Stimulated activated CD4-positive, alpha-beta T cell treated with anti-CD3 and anti-CD28 coated beads, Interleukin-15, amount 100 ng/mL, for 48 hours (primary cell): Measurements from ENCODE around the gene FXYD1.

ENCODE experiments used
- DNase-seq, 2 donors: peaks; one replicate each; pipeline ENCODE4 v3.0.0-alpha.2; 2020; ENCODE audit warnings: low read depth in 2 of 2

The FXYD1 gene

GRCh38 chr19:35162471-35163326, 24.1 kb downstream of the FXYD1 start:
- DNase-seq = no peak

GRCh38 chr19:35164418-35164817, 25.8 kb downstream of the FXYD1 start:
- no peak for DNase-seq

DNA sequence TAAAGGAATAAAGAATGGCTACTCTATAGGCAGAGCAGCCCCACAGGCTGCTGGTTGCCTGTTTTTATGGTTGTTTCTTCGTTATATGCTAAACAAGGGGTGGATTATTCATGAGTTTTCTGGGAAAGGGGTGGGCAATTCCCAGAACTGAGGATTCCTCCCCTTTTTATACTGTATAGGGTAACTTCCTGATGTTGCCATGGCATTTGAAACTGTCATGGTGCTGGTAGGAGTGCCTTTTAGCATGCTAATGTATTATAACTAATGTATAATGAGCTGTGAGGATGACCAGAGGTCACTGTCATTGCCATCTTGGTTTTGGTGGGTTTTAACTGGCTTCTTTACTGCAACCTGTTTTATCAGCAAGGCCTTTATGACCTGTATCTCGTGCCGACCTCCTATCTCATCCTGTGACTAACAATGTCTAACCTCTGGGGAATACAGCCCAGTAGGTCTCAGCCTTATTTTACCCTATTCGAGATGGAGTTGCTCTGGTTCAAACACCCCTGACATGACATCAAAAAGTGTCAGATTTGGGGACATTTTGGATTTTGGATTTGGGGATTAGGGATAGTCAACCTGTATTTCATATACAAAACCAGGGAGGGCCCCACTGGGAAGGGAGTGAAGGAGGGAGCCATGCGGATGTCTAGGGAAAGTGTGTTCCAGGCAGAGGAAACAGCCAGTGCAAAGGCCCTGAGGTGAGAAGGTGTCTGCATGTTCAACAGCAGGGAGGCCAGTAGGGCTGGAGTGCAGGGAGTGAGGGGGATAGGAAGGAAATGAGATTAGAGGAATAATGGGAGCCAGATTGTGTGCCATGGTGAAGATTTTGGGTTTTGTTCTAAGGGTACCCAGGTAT, 26.8 kb downstream of the FXYD1 start:
- no peak for DNase-seq

DNA sequence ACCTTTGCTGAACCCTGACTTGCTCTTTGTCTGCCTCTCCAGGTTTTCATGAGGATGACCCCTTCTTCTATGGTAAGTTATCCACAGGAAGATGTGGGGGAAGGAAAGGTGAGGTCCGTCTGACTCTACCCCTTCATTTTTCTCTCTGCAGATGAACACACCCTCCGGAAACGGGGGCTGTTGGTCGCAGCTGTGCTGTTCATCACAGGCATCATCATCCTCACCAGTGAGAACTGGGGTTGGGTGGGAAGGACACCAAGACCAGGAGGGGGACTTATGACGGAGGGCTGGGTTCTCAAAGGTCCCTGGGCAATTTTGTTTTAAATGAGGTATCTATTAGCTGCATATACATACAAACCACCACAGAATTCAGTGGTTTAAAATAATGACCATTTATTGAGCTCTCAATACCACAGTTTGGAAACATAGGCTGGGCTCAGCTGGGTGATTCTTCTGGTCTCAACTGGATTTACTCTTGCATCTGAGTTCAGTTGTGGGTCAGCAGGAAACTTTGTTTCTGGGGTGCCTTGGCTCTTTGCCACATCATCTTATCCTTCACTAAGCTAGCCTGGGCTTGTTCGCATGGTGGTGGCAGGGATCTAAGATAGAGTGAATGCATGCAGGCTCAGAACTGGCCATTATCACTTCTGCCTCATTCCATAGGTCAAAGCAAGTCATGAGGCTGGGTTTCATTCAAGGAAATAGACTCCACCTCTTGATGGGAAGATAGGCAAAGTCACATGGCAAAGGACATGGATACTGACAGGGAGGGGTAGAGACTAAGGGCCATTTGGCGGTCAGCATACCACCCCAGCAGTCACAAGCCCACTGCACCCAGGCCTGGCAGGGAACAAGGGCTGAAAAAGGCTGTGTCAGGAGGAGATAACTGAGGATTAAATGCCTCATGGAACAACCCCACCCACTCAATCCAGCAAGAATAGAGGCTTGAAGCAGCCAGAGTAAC, 27.8 kb downstream of the FXYD1 start:
- DNase-seq = no peak

DNA sequence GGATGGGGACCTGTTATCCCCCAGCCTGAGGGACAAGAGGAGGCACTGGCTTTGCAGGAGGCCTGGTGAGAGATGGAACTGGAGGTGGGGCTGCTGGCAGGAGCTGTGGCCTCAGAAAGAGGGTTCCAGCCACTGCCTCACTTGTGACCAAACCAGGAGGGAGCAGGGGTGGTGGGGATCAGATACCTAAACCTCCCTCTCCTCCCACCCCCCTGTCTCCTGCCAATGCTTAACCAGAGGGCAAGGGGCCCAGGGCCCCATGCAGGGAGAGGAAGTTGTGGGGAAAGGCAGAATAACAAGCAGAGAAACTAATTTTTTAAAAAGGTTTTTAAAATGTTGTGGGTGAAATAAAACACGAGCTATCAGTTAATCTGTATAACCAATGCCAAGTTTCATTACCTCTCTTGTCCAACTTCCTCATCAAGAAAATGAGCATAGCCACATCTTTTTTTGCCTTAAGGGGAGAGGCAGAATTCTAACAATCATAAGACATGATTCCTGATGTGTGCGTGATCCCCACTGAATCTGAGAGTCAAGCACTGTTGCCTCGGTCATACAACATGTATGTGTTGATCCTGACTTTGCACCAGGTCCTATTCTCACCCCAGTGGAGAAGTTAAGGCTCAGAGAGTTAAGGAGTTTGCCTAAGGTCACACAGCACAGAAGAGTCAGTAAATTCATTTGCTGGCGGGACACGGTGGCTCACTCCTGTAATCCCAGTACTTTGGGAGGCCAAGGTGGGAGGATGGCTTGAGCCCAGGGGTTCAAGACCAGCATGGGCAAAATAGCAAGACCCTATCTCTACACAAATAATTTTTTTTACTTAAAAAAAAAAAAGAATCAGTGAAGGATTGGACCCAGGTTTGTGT, 28.9 kb downstream of the FXYD1 start:
- no peak for DNase-seq

GRCh38 chr19:35168196-35168595, 29.6 kb downstream of the FXYD1 start:
- DNase-seq = no peak

DNA sequence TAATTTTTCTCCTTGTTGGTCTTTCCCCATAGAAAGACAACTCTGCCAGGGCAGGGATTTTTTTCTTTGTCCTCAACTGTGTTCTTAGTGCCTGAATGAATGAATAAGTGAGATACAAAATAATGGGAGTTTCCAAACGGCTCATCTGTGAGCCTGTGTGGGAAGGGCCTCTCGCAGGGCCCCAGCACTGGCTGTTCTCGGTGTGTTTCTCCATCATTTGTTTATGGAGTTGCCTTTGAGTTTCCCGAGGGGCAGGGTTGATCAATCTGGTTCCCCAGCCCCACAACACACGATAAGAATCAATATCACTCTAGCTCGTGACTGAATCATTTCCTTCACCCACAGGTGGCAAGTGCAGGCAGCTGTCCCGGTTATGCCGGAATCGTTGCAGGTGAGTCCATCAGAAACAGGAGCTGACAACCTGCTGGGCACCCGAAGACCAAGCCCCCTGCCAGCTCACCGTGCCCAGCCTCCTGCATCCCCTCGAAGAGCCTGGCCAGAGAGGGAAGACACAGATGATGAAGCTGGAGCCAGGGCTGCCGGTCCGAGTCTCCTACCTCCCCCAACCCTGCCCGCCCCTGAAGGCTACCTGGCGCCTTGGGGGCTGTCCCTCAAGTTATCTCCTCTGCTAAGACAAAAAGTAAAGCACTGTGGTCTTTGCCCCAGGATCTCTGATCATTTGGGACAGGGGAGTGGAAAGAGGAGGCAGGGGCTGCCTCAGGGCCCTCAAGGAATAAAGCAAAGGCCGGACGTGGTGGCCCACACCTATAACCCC, 30.8 kb downstream of the FXYD1 start:
- no peak for DNase-seq

- no peak for DNase-seq
Measured at GRCh38 chr19:35170359-35171061, 31.9 kb downstream of the FXYD1 start.

- no peak for DNase-seq
Measured at GRCh38 chr19:35171730-35172129, 33.1 kb downstream of the FXYD1 start.

GRCh38 chr19:35174226-35174625, 35.6 kb downstream of the FXYD1 start:
- no peak for DNase-seq

GRCh38 chr19:35176181-35176570, 37.6 kb downstream of the FXYD1 start:
- DNase-seq = no peak

DNA sequence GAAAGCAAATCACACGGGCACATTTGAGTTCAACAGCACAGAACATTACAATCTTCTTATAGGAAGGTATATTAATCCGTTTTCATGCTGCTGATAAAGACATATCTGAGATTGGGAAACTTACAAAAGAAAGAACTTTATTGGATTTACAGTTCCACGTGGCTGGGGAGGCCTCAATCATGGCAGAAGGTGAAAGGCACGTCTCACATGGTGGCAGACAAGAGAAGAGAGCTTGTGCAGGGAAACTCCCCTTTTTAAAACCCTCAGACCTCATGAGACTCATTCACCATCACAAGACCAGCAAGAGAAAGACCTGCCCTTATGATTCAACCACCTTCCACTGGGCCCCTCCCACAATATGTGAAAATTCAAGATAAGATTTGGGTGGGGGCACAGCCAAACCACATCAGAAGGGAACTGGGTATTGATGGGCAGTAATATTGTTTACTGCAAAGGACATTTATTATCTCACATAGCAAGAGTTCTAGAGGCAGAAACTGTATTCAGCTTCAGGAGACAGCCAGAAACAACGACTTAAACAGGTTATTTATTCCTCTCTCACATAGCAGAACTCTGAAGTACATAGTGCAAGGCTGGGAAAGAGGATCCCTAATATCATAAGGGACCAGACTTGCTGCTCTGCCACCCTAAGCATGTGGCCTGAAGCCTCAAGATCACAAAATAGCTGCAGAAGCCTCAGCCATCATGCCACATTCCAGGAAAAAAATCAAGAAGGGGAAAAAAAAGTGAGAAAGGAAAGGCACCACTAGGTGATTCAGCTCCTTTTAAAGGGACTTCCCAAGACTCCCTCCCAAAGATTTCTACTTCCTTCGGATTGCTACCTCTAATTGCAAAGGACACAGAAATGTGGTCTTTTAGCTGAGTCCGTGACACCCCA, 39.0 kb downstream of the FXYD1 start:
- no peak for DNase-seq

DNA sequence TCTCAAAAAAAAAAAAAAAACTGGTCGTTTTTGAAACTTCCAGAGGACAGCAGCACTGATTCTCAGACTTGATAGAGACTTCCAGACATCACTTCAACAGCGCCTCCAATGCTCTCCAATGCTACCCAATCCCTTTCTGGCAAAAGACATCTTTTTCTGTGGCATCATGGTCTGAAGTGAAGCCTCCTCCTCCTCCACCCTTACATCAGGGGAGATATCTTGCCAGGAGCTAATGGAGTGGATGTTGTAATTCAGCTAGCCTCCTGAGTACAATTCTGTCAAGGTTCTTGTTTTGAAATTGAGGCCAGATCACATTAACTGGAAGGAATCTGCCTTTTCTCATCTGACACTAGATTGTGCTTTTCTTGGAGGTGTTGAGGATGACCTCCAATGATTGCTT, 40.1 kb downstream of the FXYD1 start:
- DNase-seq = no peak

DNA sequence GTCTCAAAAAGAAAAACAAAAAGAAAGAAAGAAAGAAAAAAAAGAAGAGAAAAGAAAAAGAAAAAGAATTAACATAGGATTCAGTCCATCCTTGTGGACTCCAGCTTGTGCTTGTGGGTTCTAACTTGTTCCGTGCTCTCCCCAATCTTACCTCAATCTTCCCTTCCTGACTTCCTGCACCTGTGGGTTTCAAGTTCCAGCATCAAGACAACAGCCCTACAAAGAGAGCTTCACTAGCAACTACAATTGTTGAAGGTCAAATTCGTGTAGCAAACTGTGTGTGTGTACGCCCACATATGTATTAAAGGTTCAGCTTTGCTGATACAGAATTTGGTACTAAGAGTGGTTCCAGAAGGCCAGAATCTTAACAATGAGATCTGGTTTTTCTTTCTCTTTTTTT, 41.2 kb downstream of the FXYD1 start:
- no peak for DNase-seq

GRCh38 chr19:35181387-35181786, 42.8 kb downstream of the FXYD1 start:
- no peak for DNase-seq

GRCh38 chr19:35184267-35184666, 45.6 kb downstream of the FXYD1 start:
- DNase-seq = no peak

DNA sequence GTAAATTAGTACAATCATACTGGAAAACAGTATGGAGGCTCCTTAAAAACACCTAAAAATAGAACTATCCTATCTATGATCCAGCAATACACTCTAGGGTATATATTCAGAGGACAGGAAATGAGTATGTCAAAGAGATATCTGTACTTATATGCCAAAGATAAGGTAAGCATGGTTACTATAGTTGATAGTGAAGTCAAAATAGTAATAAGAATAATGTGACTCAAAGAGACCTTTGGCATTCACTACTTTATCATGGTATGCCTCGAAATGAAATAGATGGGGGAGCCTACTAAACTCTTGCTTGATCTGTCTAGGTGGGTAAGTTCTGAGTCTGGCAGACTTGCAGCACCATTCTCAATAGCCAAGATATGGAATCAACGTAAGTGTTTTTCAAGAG, 46.3 kb downstream of the FXYD1 start:
- no peak for DNase-seq
